Lower leg skin (tissue), 4 donors: ENCODE results near the gene FNBP1L. TPM values are rescaled to one million over a fixed set of nuclear protein-coding genes. Genes with fewer than 3 reads are reported as not detected.

ENCODE experiments used
- DNase-seq, 2 donors: peaks; one replicate each; pipeline ENCODE4 v3.0.0-alpha.2; 2019; ENCODE audit warnings: low spot score in 2 of 2
- H3K4me3 ChIP-seq: fragments of 200-600 bp; sonication (generic); 2 replicates; pipeline ENCODE4 v1.5.1; 2017; ENCODE audit warnings: mild to moderate bottlenecking, low read depth; ENCODE audit not compliant: poor library complexity, severe bottlenecking
- POLR2A ChIP-seq, 2 donors: fragments of 450-650 bp; IDR thresholded peaks; one replicate each; pipeline ENCODE4 v1.6.1; 2016 to 2017; ENCODE audit warnings: antibody characterized with exemption in 2 of 2, mild to moderate bottlenecking in 1 of 2, moderate library complexity in 1 of 2
- WGBS, 2 donors: methylation state at CpG; one replicate each; pipeline ENCODE4 v1.1.5; 2018; 5-methylcytosine and 5-hydroxymethylcytosine counted together
- intact Hi-C: fragments of 100-400 bp; cut with DNase I; formaldehyde crosslinking; loops from one replicate; pipeline ENCODE4 v1.15.0; 2023; ENCODE audit warnings: low total_unique reads
- total RNA-seq, 4 donors: library from RNA; depleted of rRNA; stranded (reverse); fragments of >200 nt; gene quantifications; one replicate each; pipeline ENCODE4 v1.1.0, GENCODE V29; 2016
- TF ChIP-seq, protein P1 (sequence below), 3 donors: fragments of 450-650 bp; IDR thresholded peaks; one replicate each; pipeline ENCODE4 v1.5.1; 2016; ENCODE audit warnings: antibody characterized with exemption in 3 of 3, mild to moderate bottlenecking in 3 of 3, moderate library complexity in 2 of 3

The FNBP1L gene
- total RNA-seq, 4 donors from 2014 or later, result 19.4 to 30.4 (median 21.9) TPM

- intact Hi-C loops, result no loop called here
- TF ChIP-seq, protein P1, sequence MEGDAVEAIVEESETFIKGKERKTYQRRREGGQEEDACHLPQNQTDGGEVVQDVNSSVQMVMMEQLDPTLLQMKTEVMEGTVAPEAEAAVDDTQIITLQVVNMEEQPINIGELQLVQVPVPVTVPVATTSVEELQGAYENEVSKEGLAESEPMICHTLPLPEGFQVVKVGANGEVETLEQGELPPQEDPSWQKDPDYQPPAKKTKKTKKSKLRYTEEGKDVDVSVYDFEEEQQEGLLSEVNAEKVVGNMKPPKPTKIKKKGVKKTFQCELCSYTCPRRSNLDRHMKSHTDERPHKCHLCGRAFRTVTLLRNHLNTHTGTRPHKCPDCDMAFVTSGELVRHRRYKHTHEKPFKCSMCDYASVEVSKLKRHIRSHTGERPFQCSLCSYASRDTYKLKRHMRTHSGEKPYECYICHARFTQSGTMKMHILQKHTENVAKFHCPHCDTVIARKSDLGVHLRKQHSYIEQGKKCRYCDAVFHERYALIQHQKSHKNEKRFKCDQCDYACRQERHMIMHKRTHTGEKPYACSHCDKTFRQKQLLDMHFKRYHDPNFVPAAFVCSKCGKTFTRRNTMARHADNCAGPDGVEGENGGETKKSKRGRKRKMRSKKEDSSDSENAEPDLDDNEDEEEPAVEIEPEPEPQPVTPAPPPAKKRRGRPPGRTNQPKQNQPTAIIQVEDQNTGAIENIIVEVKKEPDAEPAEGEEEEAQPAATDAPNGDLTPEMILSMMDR (IDR thresholded peaks at IDR 0.05), result no peak
- no peak for TF ChIP-seq POLR2A (IDR thresholded peaks at IDR 0.05)
- DNase-seq, result no peak
- no peak overlapping the region for H3K4me3 ChIP-seq
Measured at GRCh38 chr1:93490357-93490756, 42.4 kb downstream of the FNBP1L start.

GRCh38 chr1:93495911-93496310 lies 48.0 kb downstream of the FNBP1L start:
- 92% methylated on average over 1 of the region's 1 CpG for WGBS, 2 donors
- H3K4me3 ChIP-seq, result no peak overlapping the region
- intact Hi-C loops, result no loop called here
- no peak for TF ChIP-seq POLR2A (IDR thresholded peaks at IDR 0.05)
- TF ChIP-seq, protein P1 (IDR thresholded peaks at IDR 0.05), result no peak
- no peak for DNase-seq

GRCh38 chr1:93496520-93496919 lies 48.6 kb downstream of the FNBP1L start:
- 95 to 97% methylated on average over 4 of the region's 4 CpGs for WGBS, 2 donors
- no peak for DNase-seq
- no peak overlapping the region for H3K4me3 ChIP-seq
- TF ChIP-seq, protein P1 (IDR thresholded peaks at IDR 0.05), result no peak
- no peak for TF ChIP-seq POLR2A (IDR thresholded peaks at IDR 0.05)
- intact Hi-C loops, result no loop called here

DNA sequence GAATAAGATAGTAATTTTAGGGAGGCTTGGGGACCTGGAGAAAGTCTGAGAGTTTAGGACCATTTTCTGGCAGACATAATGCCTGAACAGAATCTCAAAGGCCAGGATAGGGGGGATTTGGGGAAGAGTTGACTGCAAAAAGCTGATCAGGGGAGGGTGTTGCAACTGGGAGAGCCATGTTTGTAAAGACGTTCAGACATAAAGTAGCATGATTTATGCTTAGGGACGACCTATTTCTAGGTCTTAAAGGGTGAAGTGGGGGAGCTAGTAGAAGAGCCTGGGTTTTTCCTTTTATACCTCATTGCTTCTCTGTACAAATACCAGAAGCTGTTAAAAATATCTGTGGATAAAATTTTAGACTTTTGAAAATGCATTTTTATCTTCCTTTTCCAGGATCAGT lies 51.2 kb downstream of the FNBP1L start:
- TF ChIP-seq, protein P1 (IDR thresholded peaks at IDR 0.05), result no peak
- TF ChIP-seq POLR2A (IDR thresholded peaks at IDR 0.05), result no peak
- intact Hi-C loops, result no loop called here
- 62 to 72% methylated on average over 2 of the region's 2 CpGs for WGBS, 2 donors
- no peak for DNase-seq
- H3K4me3 ChIP-seq, result no peak overlapping the region

DNA sequence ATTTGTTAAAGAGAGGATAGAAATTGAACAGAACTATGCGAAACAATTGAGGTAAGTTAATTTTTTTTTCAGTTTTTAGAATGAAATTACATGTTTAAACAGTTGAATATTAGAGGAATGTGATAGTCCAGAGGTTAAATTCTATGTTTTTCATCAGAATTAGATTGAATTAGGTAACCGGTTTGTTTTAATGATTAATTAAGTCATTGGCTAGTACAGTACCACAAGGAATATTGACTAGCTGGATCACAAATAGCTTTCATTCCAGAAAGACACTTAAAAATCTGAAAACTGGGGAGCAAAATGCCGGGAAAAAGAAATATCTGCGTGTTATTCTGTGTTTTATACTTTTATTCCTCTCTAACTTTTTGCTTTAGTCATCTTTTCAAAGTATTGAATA lies 51.6 kb downstream of the FNBP1L start:
- TF ChIP-seq POLR2A (IDR thresholded peaks at IDR 0.05), result no peak
- TF ChIP-seq, protein P1 (IDR thresholded peaks at IDR 0.05), result no peak
- 94 to 97% methylated on average over 4 of the region's 4 CpGs for WGBS, 2 donors
- H3K4me3 ChIP-seq, result no peak overlapping the region
- intact Hi-C loops, result no loop called here
- no peak for DNase-seq

- TF ChIP-seq POLR2A (IDR thresholded peaks at IDR 0.05), result no peak
- TF ChIP-seq, protein P1 (IDR thresholded peaks at IDR 0.05), result no peak
- WGBS, 2 donors, result 88 to 89% methylated on average over 2 of the region's 2 CpGs
- no peak overlapping the region for H3K4me3 ChIP-seq
- DNase-seq, result no peak
- intact Hi-C loops, result no loop called here
Measured at GRCh38 chr1:93500275-93500674, 52.4 kb downstream of the FNBP1L start.
